22Rv1 (cell line): ENCODE results near the gene COL4A1.

Experiments
- H3K27ac ChIP-seq: fragments of 450-650 bp; 2 replicates; pipeline ENCODE4 v1.5.1; 2017
- CTCF ChIP-seq: fragments of 450-650 bp; IDR thresholded peaks from 2 replicates; pipeline ENCODE4 v1.5.1; 2017; ENCODE audit warnings: mild to moderate bottlenecking
- ZFX ChIP-seq: fragments of 450-650 bp; IDR thresholded peaks from 2 replicates; pipeline ENCODE4 v1.6.1; 2017; ENCODE audit warnings: antibody characterized with exemption, borderline replicate concordance

Gene COL4A1

GRCh38 chr13:110306960-110307766 is at the start of gene COL4A1, which contains the start of gene COL4A2:
Gene COL4A1, minus strand, starts transcription at chr13:110307157. Its CDS starts 130 bp downstream, at chr13:110307027.
Gene COL4A2, plus strand, starts transcription at chr13:110307284. Its CDS starts 620 bp downstream, at chr13:110307904.
- TF ChIP-seq ZFX (no peak), CTCF (no peak)
- H3K27ac ChIP-seq, result no peak within 1 kb of the TSS

GRCh38 chr13:110356362-110356761 is 49.4 kb upstream of the COL4A1 start:
- H3K27ac ChIP-seq, result no peak overlapping the region

GRCh38 chr13:110354715-110355473 is 47.9 kb upstream of the COL4A1 start:
- no peak overlapping the region for H3K27ac ChIP-seq
- TF ChIP-seq CTCF, result no peak
- TF ChIP-seq ZFX, result no peak

More at GRCh38 chr13:110356362-110356761, 49.4 kb upstream of the COL4A1 start:
- TF ChIP-seq CTCF, result no peak

GRCh38 chr13:110354123-110354627 is 47.2 kb upstream of the COL4A1 start:
- no peak overlapping the region for H3K27ac ChIP-seq
- no peak for TF ChIP-seq CTCF
- TF ChIP-seq ZFX, result no peak

- no peak overlapping the region for H3K27ac ChIP-seq
- TF ChIP-seq ZFX, result no peak
- no peak for TF ChIP-seq CTCF
Measured at GRCh38 chr13:110353339-110353977, 46.5 kb upstream of the COL4A1 start.

GRCh38 chr13:110352735-110353134 is 45.8 kb upstream of the COL4A1 start:
- no peak overlapping the region for H3K27ac ChIP-seq
- TF ChIP-seq CTCF (peak; percentile 42), ZFX (no peak)
